COLO668 (cell line): ENCODE data around the gene MACROD2.

Source experiments
- DNase-seq: peaks from one replicate; lab custom pipeline; 2025; ENCODE audit not compliant: unreplicated experiment; lab: John Stamatoyannopoulos, UW

Gene MACROD2

GRCh38 chr20:15232243-15232642 is 1236.9 kb downstream of the MACROD2 start:
- no peak for DNase-seq

DNA sequence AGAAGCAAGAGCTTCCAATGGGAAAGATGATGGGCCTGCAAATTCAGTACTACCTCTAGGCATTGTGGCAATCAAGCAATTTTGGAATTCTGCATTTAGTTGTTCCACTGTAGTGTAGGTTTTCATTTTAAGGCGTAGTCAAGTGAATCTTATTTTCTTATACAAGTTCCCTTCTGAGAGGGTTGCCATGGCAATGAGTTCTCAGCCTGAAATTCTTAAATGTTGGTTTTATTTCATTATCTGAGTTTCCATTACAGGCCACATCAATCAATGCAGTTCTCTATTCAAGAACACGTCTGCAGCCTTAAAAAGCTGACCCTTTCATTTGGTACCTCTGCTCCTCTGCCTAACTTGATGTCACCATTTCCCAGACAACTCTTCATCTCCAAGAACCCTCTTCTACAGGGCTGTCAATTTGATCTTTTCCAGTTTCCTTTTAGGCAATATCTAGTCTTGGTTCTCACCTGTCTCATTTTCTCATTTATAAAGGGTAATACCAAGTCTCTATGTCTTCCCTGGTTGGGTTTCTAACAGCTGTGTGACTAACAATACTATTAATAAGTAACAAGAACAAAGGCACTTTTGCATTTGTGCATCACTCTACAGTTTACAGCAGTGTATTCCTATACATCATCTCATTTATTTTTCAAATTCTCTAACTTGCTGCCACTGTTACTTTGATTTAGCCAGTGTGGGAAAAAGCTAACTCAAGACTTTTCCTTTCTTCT is 1240.3 kb downstream of the MACROD2 start:
- DNase-seq, result no peak

DNA sequence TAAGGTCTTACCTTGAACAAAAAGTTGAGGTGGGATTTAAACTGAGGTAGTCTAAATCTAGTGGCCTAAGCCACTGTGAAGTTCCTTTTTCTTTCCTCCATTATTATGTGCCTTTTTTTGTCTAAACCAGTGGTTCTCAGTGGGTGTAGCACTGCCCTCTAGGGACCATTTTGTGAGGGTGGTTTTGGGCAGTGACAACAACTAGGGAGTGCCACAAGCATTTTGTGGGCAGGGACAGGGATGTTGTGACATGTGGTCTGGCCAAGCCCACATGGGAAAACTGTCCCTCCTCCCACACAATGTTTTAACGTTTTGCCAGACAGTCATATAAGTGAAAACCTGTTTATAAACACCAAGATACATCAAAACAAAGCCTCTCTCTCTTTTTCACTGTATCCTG is 1241.5 kb downstream of the MACROD2 start:
- DNase-seq, result peak; percentile 17

- no peak for DNase-seq
Measured at GRCh38 chr20:15239542-15240206, 1244.4 kb downstream of the MACROD2 start.

- DNase-seq, result no peak
Measured at GRCh38 chr20:15240801-15241200, 1245.5 kb downstream of the MACROD2 start.

GRCh38 chr20:15241681-15242080 is 1246.4 kb downstream of the MACROD2 start:
- no peak for DNase-seq

DNA sequence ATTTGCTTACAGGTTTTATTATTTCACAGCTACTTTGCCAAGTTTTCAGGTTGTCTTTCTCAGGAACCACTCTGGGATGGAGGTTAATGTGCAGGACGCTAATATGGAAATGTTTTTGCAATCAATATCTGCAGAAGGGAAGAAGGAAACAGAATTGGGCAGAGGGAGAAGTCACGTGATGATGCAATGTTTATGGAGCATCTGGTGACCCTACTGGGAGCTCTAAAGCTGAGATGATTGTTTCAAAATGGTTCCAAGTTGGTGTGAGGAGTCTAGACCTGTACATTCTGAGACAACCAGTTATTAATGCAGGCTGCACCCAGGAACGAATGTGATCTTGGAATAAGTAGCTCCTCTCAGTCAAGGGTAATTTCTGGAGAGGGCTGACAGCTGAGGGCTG is 1247.5 kb downstream of the MACROD2 start:
- no peak for DNase-seq

GRCh38 chr20:15245896-15246295 is 1250.6 kb downstream of the MACROD2 start:
- DNase-seq, result no peak

- DNase-seq, result no peak
Measured at GRCh38 chr20:15248618-15249395, 1253.5 kb downstream of the MACROD2 start.

- no peak for DNase-seq
Measured at GRCh38 chr20:15251171-15251570, 1255.9 kb downstream of the MACROD2 start.

- no peak for DNase-seq
Measured at GRCh38 chr20:15252304-15252703, 1257.0 kb downstream of the MACROD2 start.

- no peak for DNase-seq
Measured at GRCh38 chr20:15253431-15253830, 1258.1 kb downstream of the MACROD2 start.

DNA sequence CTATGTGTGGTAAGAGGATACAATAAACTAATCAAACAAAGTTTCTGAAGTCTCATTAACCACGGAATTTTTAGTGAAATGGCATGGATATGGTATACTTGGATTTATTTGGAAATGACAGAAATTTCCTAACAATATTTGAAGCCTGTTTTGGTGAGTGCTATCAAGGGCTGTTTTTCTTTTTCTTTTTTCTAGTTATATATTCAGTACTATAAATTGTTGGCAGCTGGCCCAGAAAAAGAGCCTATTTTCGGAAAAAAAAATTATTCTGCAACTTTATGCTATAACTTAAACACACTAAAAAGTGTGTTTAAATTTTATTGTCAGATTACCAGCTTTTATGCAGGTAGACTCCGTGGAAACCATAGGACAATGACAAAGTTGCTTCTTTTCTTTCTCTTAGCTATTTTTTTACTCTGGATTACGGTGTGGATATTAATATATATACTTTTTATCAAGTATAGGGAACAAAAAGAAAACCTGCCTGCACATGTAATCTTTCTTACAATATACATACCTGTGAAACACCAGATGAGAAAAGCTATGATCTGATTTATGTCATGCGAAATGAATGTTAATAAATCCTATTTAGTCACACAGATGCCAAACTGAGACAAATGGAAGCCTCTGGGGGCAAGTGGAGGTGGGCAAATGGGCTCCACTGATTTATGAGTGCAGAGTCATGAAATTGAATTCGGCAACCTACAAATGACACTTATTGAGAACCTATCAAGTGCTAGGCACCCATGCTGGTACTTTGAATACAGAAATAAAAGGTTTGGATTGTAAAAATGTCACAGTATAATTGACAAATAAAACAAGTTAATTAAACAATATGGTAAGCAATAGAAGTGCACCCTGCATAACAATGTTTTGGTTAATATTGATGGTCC is 1261.6 kb downstream of the MACROD2 start:
- no peak for DNase-seq

DNA sequence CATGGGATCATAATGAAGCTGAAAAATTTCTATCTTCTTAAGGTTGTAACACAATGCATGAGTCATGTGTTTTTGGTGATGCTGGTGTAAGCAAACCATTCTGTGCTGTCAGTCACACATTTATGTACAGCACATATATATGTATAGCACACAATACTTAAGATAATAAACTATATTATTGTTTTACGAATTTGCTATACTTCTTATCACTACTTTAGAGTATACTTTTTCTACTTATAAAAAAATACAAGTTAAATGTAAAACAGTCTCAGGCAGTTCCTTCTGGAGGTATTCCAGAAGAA is 1262.2 kb downstream of the MACROD2 start:
- no peak for DNase-seq

GRCh38 chr20:15265581-15266309 is 1270.4 kb downstream of the MACROD2 start:
- no peak for DNase-seq

GRCh38 chr20:15267935-15268334 is 1272.6 kb downstream of the MACROD2 start:
- no peak for DNase-seq

DNA sequence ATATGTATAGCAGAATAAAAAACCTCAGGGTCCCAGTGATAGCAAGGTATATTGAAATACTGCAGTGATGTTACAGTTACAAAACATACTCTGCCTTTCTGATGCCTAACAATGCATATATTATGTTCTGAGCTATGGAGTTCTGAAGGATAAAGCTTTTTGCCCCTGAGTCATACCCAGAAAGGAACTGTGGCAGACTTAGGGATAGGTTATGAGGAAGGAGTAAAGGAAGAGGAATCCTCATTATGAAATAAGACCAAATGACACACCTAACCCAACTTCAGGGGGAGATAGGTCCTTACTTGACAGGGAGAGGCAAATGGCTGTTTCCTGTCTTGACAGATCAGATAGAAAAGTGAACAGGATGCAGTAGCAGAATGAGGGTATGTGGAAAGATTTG is 1282.7 kb downstream of the MACROD2 start:
- DNase-seq, result no peak

- DNase-seq, result no peak
Measured at GRCh38 chr20:15287329-15287728, 1292.0 kb downstream of the MACROD2 start.

- no peak for DNase-seq
Measured at GRCh38 chr20:15288106-15288505, 1292.8 kb downstream of the MACROD2 start.

DNA sequence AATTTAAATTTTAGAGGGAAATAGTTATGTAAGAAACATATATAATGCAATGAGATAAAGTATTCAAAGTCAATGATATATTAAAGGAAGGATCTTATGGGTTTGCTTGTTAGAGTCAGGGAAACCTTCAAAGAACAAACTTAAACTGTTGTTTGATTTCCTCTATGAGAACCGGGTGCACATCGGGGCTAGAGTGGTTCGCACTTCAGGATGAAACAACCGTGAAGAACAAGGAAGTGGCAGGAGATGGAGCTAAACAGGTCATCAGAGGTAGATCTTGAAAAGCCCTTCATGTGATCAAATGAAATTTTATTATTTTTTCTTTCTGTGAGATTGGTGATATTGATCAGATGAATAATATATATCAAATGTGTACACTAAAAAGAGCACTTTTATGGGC is 1294.0 kb downstream of the MACROD2 start:
- no peak for DNase-seq
